ENCODE data around the gene AIF1L.

DNA sequence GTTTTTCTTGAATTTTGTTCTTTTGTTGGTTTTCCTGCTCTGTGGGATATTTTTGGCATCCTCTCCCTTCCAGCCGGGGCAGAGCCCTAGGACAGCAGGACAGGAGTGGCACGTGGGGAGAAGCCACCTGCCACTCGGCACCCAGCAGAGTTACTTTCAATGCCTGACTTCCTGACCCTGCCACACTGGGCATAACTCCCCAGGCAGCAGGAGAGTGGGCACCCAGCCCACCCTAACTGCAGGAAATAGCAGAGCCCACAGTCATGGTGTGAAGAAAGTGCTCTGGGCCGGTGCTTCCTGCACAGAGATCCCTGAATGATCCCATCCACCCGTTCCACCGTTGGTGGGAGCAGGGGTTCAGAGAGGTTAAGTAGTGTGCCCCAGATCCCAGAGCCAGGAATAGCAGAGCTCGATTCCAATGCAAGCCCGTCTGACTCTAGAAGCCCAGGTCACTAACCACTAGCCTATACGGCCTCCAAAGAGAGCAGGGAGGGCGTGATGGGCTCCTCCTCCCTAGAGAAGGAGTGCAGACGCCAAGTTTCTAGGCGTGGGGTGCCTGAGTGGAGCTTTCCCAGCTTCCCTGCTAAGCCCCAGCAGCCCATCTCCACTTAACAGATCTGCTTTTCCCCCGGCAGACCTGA, 20.9 kb downstream of the AIF1L start:
- TF ChIP-seq POLR2A (IDR thresholded peaks at IDR 0.05; ENCODE audit: low read depth, low read length) (no peak), POLR2AphosphoS5 (IDR thresholded peaks at IDR 0.05; ENCODE audit: low read depth, low read length) (no peak)

Data from GM12892 (cell line).